Measurements from ENCODE around the gene FBLN2. TPM values are rescaled to one million over a fixed set of nuclear protein-coding genes. Genes with fewer than 3 reads are reported as not detected.

Gene FBLN2
- total RNA-seq, 2 experiments from 2014 or later: not detected

DNA sequence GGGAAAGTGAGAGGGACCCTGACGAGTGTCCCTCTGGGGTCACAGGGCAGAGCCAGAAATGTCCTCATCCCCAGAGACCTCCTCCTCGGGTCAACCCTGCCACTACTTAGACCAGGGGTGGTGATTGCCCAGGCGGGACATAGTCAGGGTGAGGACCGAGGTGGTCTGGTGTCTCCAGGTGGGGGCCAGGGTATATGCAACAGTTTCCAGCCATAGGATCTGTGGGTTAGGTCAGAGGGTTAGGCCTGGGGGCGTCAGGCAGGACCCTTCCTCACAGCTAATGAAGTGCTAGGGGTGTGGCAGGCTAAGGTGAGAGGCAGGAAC lies 22.3 kb upstream of the FBLN2 start:
- peaks cover 4% of the 10 kb centered on the region for H3K9me3 Mint-ChIP-seq
- no peak overlapping the region for H3K27ac Mint-ChIP-seq
- no peaks in the 10 kb centered on the region for H3K36me3 Mint-ChIP-seq
- ChIA-PET CTCF (interaction anchor here (2.0 kb wide), 1 partner anchor 121 kb away, joined by 8 read pairs; no protein-coding TSS in a partner anchor), POLR2A (no interaction called here)
- H3K4me3 Mint-ChIP-seq: no peak overlapping the region
- intact Hi-C loops (cut with micrococcal nuclease): no loop called here
- peaks cover 2% of the 10 kb centered on the region for H3K27me3 Mint-ChIP-seq
- DNase-seq: no peak
- no peaks in the 10 kb centered on the region for H3K4me1 Mint-ChIP-seq (ENCODE audit: low read depth)

DNA sequence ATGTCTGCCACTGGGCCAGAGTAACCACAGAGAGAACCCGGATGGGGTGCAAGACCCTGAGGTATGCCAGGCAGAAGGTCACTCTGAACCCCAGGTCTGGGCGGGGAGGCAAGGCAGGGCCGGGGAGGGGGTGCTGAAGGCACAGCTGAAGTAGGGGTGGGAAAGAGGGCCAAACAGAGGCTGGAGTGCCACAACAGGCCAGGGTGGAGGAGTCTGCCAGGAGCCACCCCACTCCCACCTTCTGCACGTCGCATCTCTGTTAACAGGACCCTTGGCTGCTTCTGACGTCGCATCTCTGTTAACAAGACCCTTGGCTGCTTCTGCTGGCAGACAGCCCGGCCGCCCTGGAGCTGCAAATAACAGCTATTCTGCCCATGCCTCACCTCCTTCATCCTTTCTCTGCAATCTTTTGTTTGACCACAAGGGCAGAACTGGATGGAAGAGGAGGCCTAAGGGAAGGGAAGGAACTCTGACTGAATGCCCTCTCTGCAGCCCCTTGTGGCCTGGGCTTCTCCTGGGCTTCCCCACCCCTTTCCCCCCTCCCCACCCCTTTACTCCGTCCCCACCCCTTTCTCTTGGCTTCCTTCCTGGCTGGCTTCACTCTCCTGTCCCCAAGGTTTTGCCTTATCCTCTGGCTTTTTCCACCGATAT lies 20.6 kb upstream of the FBLN2 start:
- H3K36me3 Mint-ChIP-seq: no peaks in the 10 kb centered on the region
- ChIA-PET CTCF (no interaction called here), POLR2A (no interaction called here)
- DNase-seq: no peak
- H3K4me1 Mint-ChIP-seq (ENCODE audit: low read depth): no peaks in the 10 kb centered on the region
- no peaks in the 10 kb centered on the region for H3K9me3 Mint-ChIP-seq
- intact Hi-C loops (cut with micrococcal nuclease): no loop called here
- H3K27ac Mint-ChIP-seq: no peak overlapping the region
- no peak overlapping the region for H3K4me3 Mint-ChIP-seq
- peaks cover 2% of the 10 kb centered on the region for H3K27me3 Mint-ChIP-seq

DNA sequence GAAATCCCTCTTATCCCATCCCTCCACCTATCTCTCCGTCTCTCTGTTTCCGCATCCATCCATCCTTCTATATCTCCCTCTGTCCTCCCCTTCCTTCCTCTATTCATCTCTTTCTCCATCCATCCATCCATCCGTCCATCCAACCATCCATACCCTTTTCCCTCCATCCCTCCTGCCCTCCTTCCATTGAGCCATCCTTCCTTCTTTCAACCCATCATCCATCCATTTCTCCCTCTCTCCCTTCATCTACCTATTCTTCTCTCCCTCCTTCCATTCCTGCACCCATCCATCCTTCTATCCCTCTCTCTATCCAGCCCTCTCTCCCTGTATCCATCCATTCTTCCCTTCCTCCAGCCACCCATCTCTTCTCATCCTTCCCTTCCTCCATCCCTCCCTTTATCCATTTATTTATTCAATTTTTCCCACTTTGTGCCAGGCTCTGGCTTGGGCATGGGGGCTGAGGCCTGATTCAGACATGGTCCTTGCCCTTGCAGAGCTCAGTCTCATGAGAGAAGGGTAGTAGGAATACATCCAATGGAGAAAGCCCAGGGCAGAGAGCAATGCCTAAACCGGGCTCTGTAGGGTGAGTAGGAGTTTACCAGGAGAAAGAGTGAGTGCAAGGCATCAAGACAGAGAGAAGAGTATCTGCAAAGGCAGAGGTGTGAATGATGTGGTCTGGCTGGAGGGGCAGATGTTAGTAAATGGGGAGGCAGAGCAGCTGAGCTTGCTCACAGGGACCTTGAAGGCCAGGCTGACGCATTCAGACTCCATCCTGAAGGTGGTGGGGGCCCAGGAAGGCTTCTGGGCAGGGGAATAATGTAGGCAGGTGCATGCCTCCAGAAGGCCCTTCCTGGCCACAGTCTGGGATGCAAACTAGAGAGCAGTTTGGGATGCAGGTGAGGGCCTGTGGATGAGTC lies 19.5 kb upstream of the FBLN2 start:
- POLR2A ChIA-PET: no interaction called here
- Mint-ChIP-seq H3K27ac (no peak overlapping the region), H3K4me3 (no peak overlapping the region), H3K36me3 (no peaks in the 10 kb centered on the region), H3K27me3 (peaks cover 2% of the 10 kb centered on the region), H3K4me1 (ENCODE audit: low read depth) (no peaks in the 10 kb centered on the region), H3K9me3 (no peaks in the 10 kb centered on the region)
- CTCF ChIA-PET: no interaction called here
- DNase-seq: no peak
- intact Hi-C loops (cut with micrococcal nuclease): no loop called here

DNA sequence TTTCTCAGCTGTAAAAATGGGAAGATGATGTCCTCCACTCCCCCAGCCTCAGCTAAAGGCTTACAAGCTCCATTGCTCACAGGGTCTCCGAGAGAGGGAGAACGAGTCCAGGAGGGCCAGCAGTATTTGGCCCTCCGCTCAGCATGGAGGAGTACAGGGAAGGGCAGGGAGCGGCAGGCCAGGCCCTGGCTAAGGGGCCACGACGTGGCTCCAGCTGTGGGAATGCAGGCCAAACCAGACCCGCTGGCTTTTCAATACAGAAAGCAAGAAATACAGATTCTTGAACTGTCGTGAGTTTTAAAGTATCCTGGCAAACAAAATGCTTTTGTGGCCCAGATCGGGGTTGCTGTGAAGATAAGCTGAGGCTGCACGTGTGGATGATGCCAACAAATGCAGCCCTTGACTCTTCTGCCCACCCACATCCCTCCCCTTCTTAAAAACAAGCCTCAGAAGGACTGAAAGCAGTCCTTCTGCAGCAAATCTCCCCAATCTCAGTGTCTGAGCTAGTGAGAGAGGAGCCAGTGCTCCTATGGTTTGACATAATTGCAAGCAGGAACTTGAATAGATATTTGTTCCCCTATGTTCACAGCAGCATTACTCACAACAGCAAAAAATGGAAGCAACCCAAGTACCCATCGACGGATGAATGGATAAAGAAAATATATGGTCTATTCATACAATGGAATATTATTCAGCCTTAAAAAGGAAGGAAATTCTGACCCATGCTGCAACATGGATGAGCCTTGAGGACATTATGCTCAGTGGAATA lies 18.5 kb upstream of the FBLN2 start:
- Mint-ChIP-seq H3K36me3 (no peaks in the 10 kb centered on the region), H3K27me3 (peaks cover 5% of the 10 kb centered on the region), H3K4me1 (ENCODE audit: low read depth) (no peaks in the 10 kb centered on the region), H3K9me3 (no peaks in the 10 kb centered on the region), H3K27ac (no peak overlapping the region), H3K4me3 (no peak overlapping the region)
- DNase-seq: no peak
- intact Hi-C loops (cut with micrococcal nuclease): no loop called here
- ChIA-PET POLR2A (no interaction called here), CTCF (no interaction called here)

DNA sequence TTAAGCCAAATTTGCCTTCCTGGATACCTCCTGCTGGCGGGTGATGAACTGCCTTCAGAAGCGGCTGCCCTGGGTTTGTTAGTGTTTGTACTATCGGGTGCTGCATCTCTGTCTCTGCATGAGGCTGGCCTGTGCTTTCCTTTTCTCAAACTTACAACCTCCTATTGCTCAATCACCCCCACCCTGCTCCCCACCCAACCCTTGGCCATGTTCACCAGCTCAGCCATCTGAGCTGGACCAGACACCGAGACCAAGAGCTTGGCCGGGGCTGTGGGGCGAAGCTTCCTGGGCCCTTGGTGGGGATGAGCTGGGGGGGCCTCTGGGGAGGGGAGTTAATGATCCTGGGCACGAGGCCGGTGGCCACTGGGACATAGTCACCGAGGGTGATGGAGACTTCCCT lies 16.8 kb upstream of the FBLN2 start:
- intact Hi-C loops (cut with micrococcal nuclease): no loop called here
- no peaks in the 10 kb centered on the region for H3K9me3 Mint-ChIP-seq
- peaks cover 3% of the 10 kb centered on the region for H3K4me1 Mint-ChIP-seq (ENCODE audit: low read depth)
- no peaks in the 10 kb centered on the region for H3K36me3 Mint-ChIP-seq
- ChIA-PET CTCF (no interaction called here), POLR2A (no interaction called here)
- H3K27me3 Mint-ChIP-seq: peaks cover 12% of the 10 kb centered on the region
- no peak overlapping the region for H3K4me3 Mint-ChIP-seq
- DNase-seq: no peak
- H3K27ac Mint-ChIP-seq: no peak overlapping the region

DNA sequence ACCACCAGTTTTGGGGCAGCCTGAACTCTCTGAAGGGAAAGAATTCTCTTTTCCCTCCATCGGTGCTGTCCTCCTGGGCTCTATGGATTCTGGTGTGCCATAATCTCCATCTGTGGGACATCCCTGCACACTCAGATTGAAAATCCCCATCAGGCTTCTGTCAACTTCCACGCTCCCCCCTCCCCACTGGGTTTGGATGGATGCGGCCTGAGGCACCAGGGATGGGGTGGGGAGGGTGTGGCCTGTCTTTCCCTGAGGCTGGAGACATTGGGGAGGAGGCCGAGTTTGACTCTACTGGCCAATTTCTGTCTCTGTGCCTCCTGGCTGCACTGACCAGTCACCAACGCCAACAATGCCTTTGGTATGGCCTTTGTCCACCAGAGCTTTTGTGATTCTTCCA lies 16.3 kb upstream of the FBLN2 start:
- no peaks in the 10 kb centered on the region for H3K9me3 Mint-ChIP-seq
- intact Hi-C loops (cut with micrococcal nuclease): no loop called here
- CTCF ChIA-PET: no interaction called here

DNA sequence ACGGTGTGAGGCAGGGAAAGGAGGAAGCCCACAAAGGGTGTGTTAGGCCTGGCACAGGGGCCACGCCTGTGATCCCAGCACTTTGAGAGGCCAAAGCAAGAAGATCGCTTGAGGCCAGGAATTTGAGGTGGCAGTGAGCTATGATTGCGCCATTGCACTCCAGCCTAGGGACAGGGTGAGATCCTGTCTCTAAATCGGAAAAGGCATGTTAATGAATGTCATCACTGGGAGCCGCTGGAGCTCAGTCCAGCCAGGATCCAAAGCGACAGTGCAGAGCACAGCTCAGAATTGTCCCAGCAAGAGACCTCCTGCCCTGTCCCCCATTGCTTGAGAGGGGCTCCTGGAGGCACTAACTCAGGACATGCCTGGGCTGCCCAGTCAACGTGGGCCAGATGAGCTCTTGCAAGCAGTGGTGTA lies 15.0 kb upstream of the FBLN2 start:
- H3K27me3 Mint-ChIP-seq: peaks cover 12% of the 10 kb centered on the region
- H3K9me3 Mint-ChIP-seq: no peaks in the 10 kb centered on the region
- no peak overlapping the region for H3K4me3 Mint-ChIP-seq
- H3K4me1 Mint-ChIP-seq (ENCODE audit: low read depth): peaks cover 3% of the 10 kb centered on the region
- no peak overlapping the region for H3K27ac Mint-ChIP-seq
- no peaks in the 10 kb centered on the region for H3K36me3 Mint-ChIP-seq
- intact Hi-C loops (cut with micrococcal nuclease): no loop called here
- DNase-seq: no peak
- POLR2A ChIA-PET: no interaction called here
- CTCF ChIA-PET: no interaction called here

More for the DNA sequence above, 16.3 kb upstream of the FBLN2 start:
- Mint-ChIP-seq H3K36me3 (no peaks in the 10 kb centered on the region), H3K4me3 (no peak overlapping the region), H3K4me1 (ENCODE audit: low read depth) (peaks cover 3% of the 10 kb centered on the region), H3K27ac (no peak overlapping the region), H3K27me3 (peaks cover 12% of the 10 kb centered on the region)
- POLR2A ChIA-PET: no interaction called here
- no peak for DNase-seq

DNA sequence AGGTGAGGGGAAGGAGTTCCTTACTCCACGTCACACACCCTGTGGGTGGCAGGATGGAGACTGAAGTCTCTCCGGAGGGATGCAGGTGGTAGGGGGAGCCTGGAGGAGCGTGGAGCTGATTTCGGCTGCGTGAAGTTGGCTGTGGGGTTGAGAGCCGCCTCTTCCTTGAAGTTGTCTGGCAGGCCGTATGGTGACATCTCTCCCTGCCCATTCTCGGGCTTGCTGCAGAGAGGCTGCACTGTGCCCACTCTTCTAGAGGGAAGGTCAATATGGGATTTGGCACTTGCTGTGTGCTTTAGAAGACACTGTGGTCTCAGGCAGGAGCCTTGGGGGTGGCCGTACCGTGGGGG lies 13.4 kb upstream of the FBLN2 start:
- Mint-ChIP-seq H3K36me3 (no peaks in the 10 kb centered on the region), H3K4me3 (no peak overlapping the region), H3K27ac (no peak overlapping the region), H3K27me3 (peaks cover 10% of the 10 kb centered on the region), H3K9me3 (no peaks in the 10 kb centered on the region), H3K4me1 (ENCODE audit: low read depth) (peaks cover 3% of the 10 kb centered on the region)
- ChIA-PET CTCF (no interaction called here), POLR2A (no interaction called here)
- no peak for DNase-seq
- intact Hi-C loops (cut with micrococcal nuclease): no loop called here

DNA sequence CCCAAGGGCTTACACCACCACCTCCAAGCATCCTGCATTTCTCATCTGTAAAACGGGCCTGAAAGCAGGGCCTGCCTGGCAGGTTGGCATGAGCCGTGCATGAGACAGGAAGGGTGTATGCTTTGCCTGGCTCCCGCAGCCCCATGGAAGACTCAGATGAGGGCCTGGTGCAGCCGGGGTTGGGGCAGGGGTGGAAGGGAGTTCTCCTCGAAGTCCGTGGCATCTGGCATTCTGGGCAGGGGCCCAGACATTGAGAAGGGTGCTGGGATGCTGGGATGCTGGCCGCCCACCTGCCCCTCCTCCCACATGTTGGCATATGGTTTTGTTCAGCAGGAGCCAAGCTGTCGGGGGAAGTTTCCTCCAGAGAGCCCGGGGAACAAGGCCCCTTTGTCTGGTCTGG lies 13.0 kb upstream of the FBLN2 start:
- ChIA-PET POLR2A (no interaction called here), CTCF (no interaction called here)
- Mint-ChIP-seq H3K4me3 (no peak overlapping the region), H3K36me3 (no peaks in the 10 kb centered on the region), H3K4me1 (ENCODE audit: low read depth) (peaks cover 3% of the 10 kb centered on the region), H3K9me3 (peaks cover 1% of the 10 kb centered on the region), H3K27ac (no peak overlapping the region), H3K27me3 (peaks cover 10% of the 10 kb centered on the region)
- intact Hi-C loops (cut with micrococcal nuclease): no loop called here
- DNase-seq: no peak

DNA sequence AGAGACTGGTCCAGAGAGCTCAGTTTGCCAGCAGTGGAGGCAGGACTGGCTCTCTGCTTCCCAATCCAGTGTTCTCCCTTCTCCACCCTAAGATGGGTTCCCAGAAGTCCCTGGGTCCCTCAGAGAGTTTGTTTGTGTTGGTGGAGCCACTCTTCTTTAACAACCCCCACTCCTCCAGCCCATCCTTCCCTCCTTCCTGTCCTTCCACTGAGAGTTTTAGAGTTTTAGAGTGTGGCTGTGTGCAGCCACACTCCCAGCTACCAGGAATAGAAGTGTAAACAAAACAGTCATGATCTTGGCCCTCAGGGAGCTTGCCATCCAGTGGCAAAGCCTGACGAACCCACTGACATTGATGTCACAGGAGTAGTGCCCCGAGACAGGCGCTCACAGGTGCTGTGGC lies 12.5 kb upstream of the FBLN2 start:
- no peak overlapping the region for H3K27ac Mint-ChIP-seq
- no peak overlapping the region for H3K4me3 Mint-ChIP-seq
- H3K27me3 Mint-ChIP-seq: peaks cover 10% of the 10 kb centered on the region
- intact Hi-C loops (cut with micrococcal nuclease): no loop called here
- no peak for DNase-seq
- CTCF ChIA-PET: interaction anchor here (0.7 kb wide), 1 partner anchor 113 kb away, joined by 3 read pairs; no protein-coding TSS in a partner anchor
- no peaks in the 10 kb centered on the region for H3K36me3 Mint-ChIP-seq
- H3K9me3 Mint-ChIP-seq: peaks cover 5% of the 10 kb centered on the region
- peaks cover 3% of the 10 kb centered on the region for H3K4me1 Mint-ChIP-seq (ENCODE audit: low read depth)
- POLR2A ChIA-PET: no interaction called here

DNA sequence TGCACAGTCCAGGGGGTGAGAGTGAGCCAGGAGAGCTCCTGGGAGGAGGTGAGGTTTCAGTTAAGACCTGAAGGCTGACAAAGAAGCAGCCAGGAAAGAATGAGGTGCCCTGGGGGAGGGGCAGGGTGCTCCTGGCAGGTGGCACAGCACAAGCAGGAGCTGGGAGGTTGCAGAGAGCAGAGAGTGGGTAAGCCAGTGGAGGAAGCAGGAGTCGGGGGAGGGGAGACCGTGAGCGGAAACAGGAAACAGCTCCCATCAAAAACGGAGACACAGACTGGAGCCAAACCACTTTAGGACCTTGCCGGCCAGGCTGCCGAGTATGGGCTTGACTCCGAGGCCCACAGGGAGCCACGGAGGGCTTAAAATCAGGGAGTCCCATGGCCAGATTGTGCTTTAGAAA lies 12.1 kb upstream of the FBLN2 start:
- H3K27ac Mint-ChIP-seq: no peak overlapping the region
- no peaks in the 10 kb centered on the region for H3K36me3 Mint-ChIP-seq
- CTCF ChIA-PET: interaction anchor here (0.7 kb wide), 1 partner anchor 113 kb away, joined by 3 read pairs; no protein-coding TSS in a partner anchor

DNA sequence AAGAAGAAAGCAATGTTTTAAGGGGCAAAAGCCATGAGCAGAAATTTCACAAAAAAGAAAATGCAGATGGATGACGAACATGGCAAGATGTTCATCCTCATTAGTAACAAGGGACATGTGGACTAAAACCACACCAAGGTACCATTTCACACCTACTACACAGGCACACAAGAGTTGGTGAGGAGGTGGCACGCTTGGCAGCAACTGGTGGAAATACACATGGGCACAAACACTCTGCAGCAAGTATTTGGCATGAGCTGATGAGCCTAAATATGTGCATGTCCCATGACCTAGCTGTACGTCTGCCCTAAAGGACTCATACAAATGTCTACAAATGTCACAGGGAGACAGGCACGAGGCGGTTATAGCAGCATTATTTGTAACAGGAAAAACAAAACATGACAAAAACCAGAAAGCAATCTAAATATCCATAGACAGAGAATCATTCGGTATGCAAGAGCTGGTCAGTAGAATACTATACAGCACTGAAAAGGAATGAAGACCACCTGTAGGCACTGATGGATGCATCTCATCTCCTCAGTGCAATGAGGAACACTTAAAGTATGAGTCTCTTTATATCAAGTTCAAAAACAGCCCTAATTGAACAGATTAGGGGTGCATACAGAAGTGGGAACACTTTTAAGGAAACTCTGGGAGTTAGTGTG lies 11.5 kb upstream of the FBLN2 start:
- POLR2A ChIA-PET: no interaction called here
- no peaks in the 10 kb centered on the region for H3K36me3 Mint-ChIP-seq
- intact Hi-C loops (cut with micrococcal nuclease): no loop called here

More for the DNA sequence above, 12.1 kb upstream of the FBLN2 start:
- peaks cover 10% of the 10 kb centered on the region for H3K27me3 Mint-ChIP-seq
- peaks cover 7% of the 10 kb centered on the region for H3K9me3 Mint-ChIP-seq
- intact Hi-C loops (cut with micrococcal nuclease): no loop called here
- H3K4me3 Mint-ChIP-seq: no peak overlapping the region
- DNase-seq: no peak
- POLR2A ChIA-PET: no interaction called here
- H3K4me1 Mint-ChIP-seq (ENCODE audit: low read depth): peaks cover 3% of the 10 kb centered on the region

More for the DNA sequence above, 11.5 kb upstream of the FBLN2 start:
- Mint-ChIP-seq H3K9me3 (peaks cover 11% of the 10 kb centered on the region), H3K27ac (no peak overlapping the region), H3K4me1 (ENCODE audit: low read depth) (peaks cover 3% of the 10 kb centered on the region), H3K27me3 (peaks cover 10% of the 10 kb centered on the region), H3K4me3 (no peak overlapping the region)
- no peak for DNase-seq
- CTCF ChIA-PET: no interaction called here
